Naive thymus-derived CD8-positive, alpha-beta T cell (primary cell): ENCODE results near the gene CATSPERD. TPM values are rescaled to one million over a fixed set of nuclear protein-coding genes. Genes with fewer than 3 reads are reported as not detected.

Experiments used
- ATAC-seq, 2 donors: fragments of 150-1000 bp; cut with Tn5 transposase in 1 of 2; sonication (Bioruptor Pico), chemical (Tn5 transposase) in 1 of 2; 1 replicate in 1 of 2; 2 replicates in 1 of 2; pipeline ENCODE4 v1.10.0; 2021; ENCODE audit warnings: mild to moderate bottlenecking in 2 of 2, moderate library complexity in 2 of 2
- POLR2A ChIA-PET: fragments of 350-600 bp; sonication (Branson Sonifier 250); formaldehyde crosslinking; loops from one replicate; lab custom pipeline; 2021; ENCODE audit warnings: antibody characterized with exemption; lab: Charles Lee
- DNase-seq, 10 donors: peaks; one replicate each; pipeline versions ENCODE4 v3.0.0 to v3.0.0-alpha.2; 2020 to 2022
- H3K27ac Mint-ChIP-seq, 10 donors: one replicate each; pipeline ENCODE4 v1.8.0; 2020 to 2022; ENCODE audit warnings: mild to moderate bottlenecking in 10 of 10, mixed read lengths in 10 of 10, moderate library complexity in 4 of 10, inconsistent platforms in 1 of 10
- H3K27me3 Mint-ChIP-seq, 5 donors: one replicate each; pipeline ENCODE4 v1.8.0; 2021 to 2022; ENCODE audit warnings: mixed read lengths in 5 of 5
- H3K36me3 Mint-ChIP-seq, 3 donors: one replicate each; pipeline ENCODE4 v1.8.0; 2020 to 2022; ENCODE audit warnings: mixed read lengths in 3 of 3, mild to moderate bottlenecking in 2 of 3, inconsistent platforms in 1 of 3
- H3K4me1 Mint-ChIP-seq, 4 donors: one replicate each; pipeline ENCODE4 v1.8.0; 2021 to 2022; ENCODE audit warnings: mixed read lengths in 4 of 4
- H3K4me3 Mint-ChIP-seq, 10 donors: one replicate each; pipeline ENCODE4 v1.8.0; 2020 to 2022; ENCODE audit warnings: mild to moderate bottlenecking in 10 of 10, mixed read lengths in 10 of 10, moderate library complexity in 6 of 10, inconsistent platforms in 1 of 10
- H3K9me3 Mint-ChIP-seq, 9 donors: one replicate each; pipeline ENCODE4 v1.8.0; 2020 to 2022; ENCODE audit warnings: mixed read lengths in 9 of 9, mild to moderate bottlenecking in 3 of 9, inconsistent platforms in 1 of 9, moderate library complexity in 1 of 9
- polyA plus RNA-seq, 3 donors: library from polyadenylated mRNA; unstranded; fragments of 300-500 nt; fragmentation: Illumina TruSeq; gene quantifications; one replicate each; pipeline ENCODE4 v1.2.3, GENCODE V29; 2021
- total RNA-seq, 8 experiments: library from RNA in 2 of 8; stranded (reverse) in 2 of 8; gene quantifications; one replicate each; pipeline ENCODE4 v1.2.3 and lab custom pipeline; 2021 to 2026

The CATSPERD gene
- total and polyA plus RNA-seq, 5 experiments from 2014 or later = not detected

GRCh38 chr19:5786593-5787408 lies 66.4 kb downstream of the CATSPERD start:
- no peak for ATAC-seq
- POLR2A ChIA-PET = no interaction called here
- Mint-ChIP-seq H3K4me1 (peaks cover 13 to 21% (median 16%) of the 10 kb centered on the region in 4 donors), H3K27me3 (peaks cover 0 to 2% (median 0%) of the 10 kb centered on the region in 5 donors), H3K36me3 (peaks cover 4 to 43% (median 13%) of the 10 kb centered on the region in 3 donors), H3K9me3 (peaks cover 0 to 3% (median 0%) of the 10 kb centered on the region in 9 donors), H3K4me3 (no peak overlapping the region), H3K27ac (peak overlapping the region in 1 of 10 donors; percentile 27)
- no peak for DNase-seq

GRCh38 chr19:5787409-5788182 lies 67.2 kb downstream of the CATSPERD start:
- ATAC-seq (no peak), DNase-seq (no peak)
- Mint-ChIP-seq H3K4me3 (no peak overlapping the region), H3K9me3 (peaks cover 0 to 3% (median 0%) of the 10 kb centered on the region in 9 donors), H3K27me3 (peaks cover 0 to 2% (median 0%) of the 10 kb centered on the region in 5 donors), H3K4me1 (peaks cover 13 to 21% (median 16%) of the 10 kb centered on the region in 4 donors), H3K27ac (no peak overlapping the region), H3K36me3 (peaks cover 4 to 43% (median 13%) of the 10 kb centered on the region in 3 donors)
- POLR2A ChIA-PET = no interaction called here

GRCh38 chr19:5788422-5788821 lies 68.0 kb downstream of the CATSPERD start:
- H3K27me3 Mint-ChIP-seq = peaks cover 0 to 2% (median 0%) of the 10 kb centered on the region in 5 donors
- POLR2A ChIA-PET = interaction anchor here (0.6 to 1.0 kb wide), 2 partner anchors 68 to 1012 kb away, joined by 4 read pairs; partner anchors contain the start of genes CATSPERD and LONP1
- no peak for DNase-seq

GRCh38 chr19:5789351-5789761 lies 68.9 kb downstream of the CATSPERD start:
- Mint-ChIP-seq H3K36me3 (peaks cover 4 to 39% (median 13%) of the 10 kb centered on the region in 3 donors), H3K27me3 (peaks cover 0 to 2% (median 0%) of the 10 kb centered on the region in 5 donors), H3K27ac (peak overlapping the region in 2 of 10 donors; percentile 51 to 100), H3K4me1 (peaks cover 13 to 21% (median 16%) of the 10 kb centered on the region in 4 donors), H3K4me3 (peak overlapping the region in 2 of 10 donors; percentile 61 to 74), H3K9me3 (peaks cover 0 to 3% (median 0%) of the 10 kb centered on the region in 9 donors)
- ATAC-seq (no peak), DNase-seq (no peak)
- POLR2A ChIA-PET = interaction anchor here (1.0 to 2.9 kb wide), 3 partner anchors 39 to 100 kb away, joined by 3 to 14 read pairs (median 13); partner anchors contain the start of genes CATSPERD, LONP1 and RPL36

More at GRCh38 chr19:5788422-5788821, 68.0 kb downstream of the CATSPERD start:
- H3K9me3 Mint-ChIP-seq = peaks cover 0 to 3% (median 0%) of the 10 kb centered on the region in 9 donors
- ATAC-seq = no peak
- H3K4me3 Mint-ChIP-seq = peak overlapping the region in 1 of 10 donors; percentile 18
- H3K27ac Mint-ChIP-seq = peak overlapping the region in 4 of 10 donors; percentile 8 to 87 (median 40)
- peaks cover 13 to 21% (median 16%) of the 10 kb centered on the region in 4 donors for H3K4me1 Mint-ChIP-seq
- H3K36me3 Mint-ChIP-seq = peaks cover 4 to 43% (median 13%) of the 10 kb centered on the region in 3 donors

GRCh38 chr19:5789886-5790558 lies 69.6 kb downstream of the CATSPERD start:
- DNase-seq (no peak), ATAC-seq (no peak)
- H3K27ac Mint-ChIP-seq = peak overlapping the region; percentile 99 to 100 (median 100)
- peaks cover 0 to 3% (median 0%) of the 10 kb centered on the region in 9 donors for H3K9me3 Mint-ChIP-seq
- H3K27me3 Mint-ChIP-seq = peaks cover 0 to 2% (median 0%) of the 10 kb centered on the region in 5 donors
- peaks cover 4 to 39% (median 13%) of the 10 kb centered on the region in 3 donors for H3K36me3 Mint-ChIP-seq
- H3K4me1 Mint-ChIP-seq = peaks cover 13 to 21% (median 16%) of the 10 kb centered on the region in 4 donors
- POLR2A ChIA-PET = interaction anchor here (0.7 to 2.9 kb wide), 7 partner anchors 38 to 947 kb away, joined by 3 to 19 read pairs (median 4); partner anchors contain the start of genes CATSPERD, GPR108, LONP1 and NDUFA11
- peak overlapping the region; percentile 92 to 100 (median 99) for H3K4me3 Mint-ChIP-seq

GRCh38 chr19:5790559-5791520 lies 70.4 kb downstream of the CATSPERD start, which contains the start of gene DUS3L:
DUS3L (minus strand) TSS chr19:5791163; CDS start chr19:5791141, 22 bp downstream.
- peak; percentile 92 to 93 for ATAC-seq
- peak; percentile 90 to 98 (median 95) for DNase-seq
- Mint-ChIP-seq H3K27me3 (peaks cover 0 to 2% (median 0%) of the 10 kb centered on the region in 5 donors), H3K4me1 (peaks cover 13 to 21% (median 16%) of the 10 kb centered on the region in 4 donors), H3K27ac (peak within 1 kb of the TSS; percentile 99 to 100 (median 100)), H3K36me3 (peaks cover 4 to 36% (median 12%) of the 10 kb centered on the region in 3 donors), H3K4me3 (peak within 1 kb of the TSS; percentile 92 to 100 (median 99)), H3K9me3 (peaks cover 0 to 3% (median 0%) of the 10 kb centered on the region in 9 donors)
- POLR2A ChIA-PET = interaction anchor here (0.7 to 2.9 kb wide), 12 partner anchors 13 to 1066 kb away, joined by 3 to 19 read pairs (median 4); partner anchors contain the start of genes CATSPERD, GPR108, LONP1 and NDUFA11

- Mint-ChIP-seq H3K36me3 (peaks cover 4 to 26% (median 7%) of the 10 kb centered on the region in 3 donors), H3K4me3 (no peak overlapping the region), H3K9me3 (peaks cover 0 to 3% (median 0%) of the 10 kb centered on the region in 9 donors), H3K4me1 (peaks cover 11 to 21% (median 16%) of the 10 kb centered on the region in 4 donors), H3K27ac (peak overlapping the region in 4 of 10 donors; percentile 28 to 57 (median 52)), H3K27me3 (peaks cover 0 to 7% (median 0%) of the 10 kb centered on the region in 5 donors)
- no peak for DNase-seq
- ATAC-seq = no peak
- POLR2A ChIA-PET = interaction anchor here (1.5 to 2.9 kb wide), 4 partner anchors 36 to 1067 kb away, joined by 3 to 19 read pairs (median 9); partner anchors contain the start of genes NDUFA11, RANBP3 and VMAC
These were observed 71.8 kb downstream of the CATSPERD start for GRCh38 chr19:5792224-5792623.

GRCh38 chr19:5793188-5793587 lies 72.8 kb downstream of the CATSPERD start:
- POLR2A ChIA-PET = interaction anchor here (0.7 to 2.1 kb wide), 3 partner anchors 34 to 185 kb away, joined by 3 to 8 read pairs (median 5); partner anchors contain the start of gene RANBP3
- H3K36me3 Mint-ChIP-seq = peaks cover 4 to 22% (median 7%) of the 10 kb centered on the region in 3 donors
- H3K27ac Mint-ChIP-seq = peak overlapping the region in 1 of 10 donors; percentile 46
- peaks cover 0 to 10% (median 3%) of the 10 kb centered on the region in 5 donors for H3K27me3 Mint-ChIP-seq
- no peak overlapping the region for H3K4me3 Mint-ChIP-seq
- DNase-seq (no peak), ATAC-seq (no peak)
- peaks cover 0 to 3% (median 0%) of the 10 kb centered on the region in 9 donors for H3K9me3 Mint-ChIP-seq
- H3K4me1 Mint-ChIP-seq = peaks cover 11 to 19% (median 15%) of the 10 kb centered on the region in 4 donors

GRCh38 chr19:5795382-5795919 lies 75.0 kb downstream of the CATSPERD start:
- POLR2A ChIA-PET = no interaction called here

GRCh38 chr19:5798244-5798643 lies 77.8 kb downstream of the CATSPERD start:
- POLR2A ChIA-PET = no interaction called here
- DNase-seq (no peak), ATAC-seq (no peak)
- H3K4me1 Mint-ChIP-seq = peaks cover 8 to 14% (median 12%) of the 10 kb centered on the region in 4 donors
- no peaks in the 10 kb centered on the region for H3K9me3 Mint-ChIP-seq
- no peak overlapping the region for H3K27ac Mint-ChIP-seq
- H3K4me3 Mint-ChIP-seq = no peak overlapping the region
- H3K36me3 Mint-ChIP-seq = no peaks in the 10 kb centered on the region
- H3K27me3 Mint-ChIP-seq = peaks cover 7 to 32% (median 20%) of the 10 kb centered on the region in 5 donors

More at GRCh38 chr19:5795382-5795919, 75.0 kb downstream of the CATSPERD start:
- H3K9me3 Mint-ChIP-seq = peaks cover 0 to 3% (median 0%) of the 10 kb centered on the region in 9 donors
- ATAC-seq (no peak), DNase-seq (no peak)
- H3K4me1 Mint-ChIP-seq = peaks cover 7 to 9% (median 8%) of the 10 kb centered on the region in 4 donors
- no peak overlapping the region for H3K27ac Mint-ChIP-seq
- H3K4me3 Mint-ChIP-seq = no peak overlapping the region
- H3K27me3 Mint-ChIP-seq = peaks cover 5 to 26% (median 12%) of the 10 kb centered on the region in 5 donors
- peaks cover under 1 to 4% (median 3%) of the 10 kb centered on the region in 3 donors for H3K36me3 Mint-ChIP-seq
